DOHH2 (cell line): Measurements from ENCODE around the gene HPSE2.

Experiments used
- H3F3A ChIP-seq: fragments of 200-600 bp; sonication (generic), shearing (Covaris generic); 2 replicates; pipeline ENCODE4 v1.6.0; 2016; ENCODE audit warnings: antibody characterized with exemption, mild to moderate bottlenecking; ENCODE audit not compliant: control insufficient read depth, insufficient read depth
- H3K27ac ChIP-seq: fragments of 200-600 bp; sonication (generic); 2 replicates; pipeline ENCODE4 v1.5.1; 2014; ENCODE audit warnings: low read depth, mild to moderate bottlenecking, low read length, moderate library complexity
- H3K27me3 ChIP-seq: fragments of 200-600 bp; sonication (generic); 2 replicates; pipeline ENCODE4 v1.6.1; 2014; ENCODE audit warnings: mild to moderate bottlenecking, low read length, mixed read lengths; ENCODE audit not compliant: control insufficient read depth
- H3K36me3 ChIP-seq: fragments of 200-600 bp; sonication (generic); 2 replicates; pipeline ENCODE4 v1.6.1; 2014; ENCODE audit warnings: mild to moderate bottlenecking, low read length, moderate library complexity, mixed read lengths; ENCODE audit not compliant: control insufficient read depth
- H3K4me1 ChIP-seq: fragments of 200-600 bp; sonication (generic); 2 replicates; pipeline ENCODE4 v1.6.1; 2014; ENCODE audit warnings: mild to moderate bottlenecking, low read length, mixed read lengths; ENCODE audit not compliant: control insufficient read depth
- H3K4me2 ChIP-seq: fragments of 200-600 bp; sonication (generic); 2 replicates; pipeline ENCODE4 v1.6.0; 2014; ENCODE audit warnings: mild to moderate bottlenecking, low read length, moderate library complexity
- H3K4me3 ChIP-seq: fragments of 200-600 bp; sonication (generic); 2 replicates; pipeline ENCODE4 v1.5.1; 2014; ENCODE audit warnings: mild to moderate bottlenecking, low read length, mixed read lengths
- H3K79me2 ChIP-seq: fragments of 200-600 bp; sonication (generic); 2 replicates; pipeline ENCODE4 v1.6.1; 2014; ENCODE audit warnings: mild to moderate bottlenecking, low read length, mixed read lengths; ENCODE audit not compliant: control insufficient read depth
- H3K9me2 ChIP-seq: fragments of 200-600 bp; sonication (generic); replicated peaks from 2 replicates; pipeline ENCODE4 v1.6.1; 2014; ENCODE audit warnings: mild to moderate bottlenecking, low read length, mixed read lengths; ENCODE audit not compliant: control insufficient read depth
- H3K9me3 ChIP-seq: fragments of 200-600 bp; sonication (generic); 2 replicates; pipeline ENCODE4 v1.6.1; 2014; ENCODE audit warnings: antibody characterized with exemption, low read length, mixed read lengths; ENCODE audit not compliant: control insufficient read depth, insufficient read depth
- H4K20me1 ChIP-seq: fragments of 200-600 bp; sonication (generic); 2 replicates; pipeline ENCODE4 v1.6.0; 2014; ENCODE audit warnings: low read depth, mild to moderate bottlenecking, antibody characterized with exemption, low read length, moderate library complexity; ENCODE audit not compliant: control insufficient read depth, insufficient read depth
- CTCF ChIP-seq: fragments of 200-600 bp; sonication (generic); IDR thresholded peaks from one replicate; pipeline ENCODE4 v1.5.1; 2014; ENCODE audit warnings: antibody characterized with exemption, mild to moderate bottlenecking, low read depth, low read length; ENCODE audit not compliant: poor library complexity, severe bottlenecking
- EZH2phosphoT487 ChIP-seq: fragments of 200-600 bp; sonication (generic); IDR thresholded peaks from 2 replicates; pipeline ENCODE4 v1.6.1; 2017; ENCODE audit warnings: borderline replicate concordance, mild to moderate bottlenecking, antibody characterized with exemption, low read length, moderate library complexity, mixed read lengths

The HPSE2 gene

GRCh38 chr10:99233689-99234037 lies 2.0 kb downstream of the HPSE2 start:
- H3K36me3 ChIP-seq, result no peaks in the 10 kb centered on the region
- no peak for TF ChIP-seq EZH2phosphoT487
- no peak for TF ChIP-seq CTCF
- H3K9me3 ChIP-seq, result no peaks in the 10 kb centered on the region
- H3K4me1 ChIP-seq, result peaks cover 15% of the 10 kb centered on the region
- peaks cover 64% of the 10 kb centered on the region for H3K27me3 ChIP-seq
- 0 out of 2 replicates have a peak overlapping the region, but pooled peaks have one; percentile 13 for H3K4me3 ChIP-seq
- H4K20me1 ChIP-seq, result no peaks in the 10 kb centered on the region
- no peaks in the 10 kb centered on the region for H3K79me2 ChIP-seq
- no peaks in the 10 kb centered on the region for H3F3A ChIP-seq
- H3K27ac ChIP-seq, result no peak overlapping the region
- peak overlapping the region; percentile 56 for H3K4me2 ChIP-seq
- no peaks in the 10 kb centered on the region for H3K9me2 ChIP-seq

- no peak overlapping the region for H3K27ac ChIP-seq
- TF ChIP-seq EZH2phosphoT487 (no peak), CTCF (no peak)
- H3K79me2 ChIP-seq, result no peaks in the 10 kb centered on the region
- peaks cover 15% of the 10 kb centered on the region for H3K4me1 ChIP-seq
- no peaks in the 10 kb centered on the region for H4K20me1 ChIP-seq
- no peaks in the 10 kb centered on the region for H3K9me3 ChIP-seq
- H3K27me3 ChIP-seq, result peaks cover 68% of the 10 kb centered on the region
- H3K36me3 ChIP-seq, result no peaks in the 10 kb centered on the region
- peak overlapping the region; percentile 56; the same call in 1 of the 2 replicates for H3K4me2 ChIP-seq
- no peaks in the 10 kb centered on the region for H3F3A ChIP-seq
- no peaks in the 10 kb centered on the region for H3K9me2 ChIP-seq
- no peak overlapping the region for H3K4me3 ChIP-seq
Measured at GRCh38 chr10:99233000-99233688, 2.5 kb downstream of the HPSE2 start.

- H3K27me3 ChIP-seq, result peaks cover 67% of the 10 kb centered on the region
- H3K4me2 ChIP-seq, result no peak overlapping the region
- no peaks in the 10 kb centered on the region for H4K20me1 ChIP-seq
- H3K36me3 ChIP-seq, result no peaks in the 10 kb centered on the region
- H3K79me2 ChIP-seq, result no peaks in the 10 kb centered on the region
- H3K27ac ChIP-seq, result no peak overlapping the region
- H3K9me2 ChIP-seq, result no peaks in the 10 kb centered on the region
- H3K4me3 ChIP-seq, result no peak overlapping the region
- peaks cover 15% of the 10 kb centered on the region for H3K4me1 ChIP-seq
- H3F3A ChIP-seq, result no peaks in the 10 kb centered on the region
- TF ChIP-seq CTCF, result no peak
- no peak for TF ChIP-seq EZH2phosphoT487
- H3K9me3 ChIP-seq, result no peaks in the 10 kb centered on the region
Measured at GRCh38 chr10:99232360-99232999, 3.2 kb downstream of the HPSE2 start.
